Endothelial cell of umbilical vein (primary cell): Measurements from ENCODE around the gene GVQW3. TPM values are rescaled to one million over a fixed set of nuclear protein-coding genes. Genes with fewer than 3 reads are reported as not detected.

ENCODE experiments used
- BruUV-seq: library from RNA; stranded (reverse); fragments of 400-500 nt; replicated peaks from 2 replicates; lab custom pipeline; 2021; lab: Mats Ljungman, UMichigan
- CTCF ChIA-PET: fragments of 300-600, 350-600 bp; sonication (Branson Sonifier 250); formaldehyde crosslinking; loops from one replicate; lab custom pipeline; 2021; ENCODE audit warnings: antibody characterized with exemption, inconsistent platforms; lab: Charles Lee
- POLR2A ChIA-PET: fragments of 300-600, 350-600 bp; sonication (Branson Sonifier 250); formaldehyde crosslinking; loops from one replicate; lab custom pipeline; 2021; ENCODE audit warnings: antibody characterized with exemption, inconsistent platforms; lab: Charles Lee
- DNase-seq: peaks from one replicate; pipeline ENCODE4 v3.0.0-alpha.2; 2011; ENCODE audit warnings: low read depth, low spot score
- FAIRE-seq: peaks from 2 replicates; lab custom pipeline; 2011; peaks lifted over from hg19 to GRCh38; lab: Jason Lieb, UNC
- H2AFZ ChIP-seq: 2 replicates; pipeline ENCODE4 v1.6.0; 2012; ENCODE audit warnings: low read depth, low read length, control low read depth, inconsistent platforms
- H3K27ac ChIP-seq: 2 replicates; pipeline ENCODE4 v1.5.1; 2011; ENCODE audit warnings: low read depth, mild to moderate bottlenecking, control low read depth, low read length, moderate library complexity; ENCODE audit not compliant: insufficient read depth
- H3K27me3 ChIP-seq, 2 experiments: 2 replicates each; pipeline versions ENCODE4 v1.6.0 to v1.6.1; 2011; ENCODE audit warnings: low read length in 2 of 2, mixed read lengths in 1 of 2; ENCODE audit not compliant: control insufficient read depth in 2 of 2, insufficient read depth in 2 of 2
- H3K36me3 ChIP-seq, 2 experiments: 2 replicates in 1 of 2; 3 replicates in 1 of 2; pipeline ENCODE4 v1.5.1; 2011; ENCODE audit warnings: low read length in 2 of 2, mild to moderate bottlenecking in 1 of 2, moderate library complexity in 1 of 2; ENCODE audit not compliant: control insufficient read depth in 2 of 2, insufficient read depth in 2 of 2; ENCODE audit errors: extremely low read depth in 1 of 2
- H3K4me1 ChIP-seq: 3 replicates; pipeline ENCODE4 v1.5.1; 2011; ENCODE audit warnings: mild to moderate bottlenecking, low read length; ENCODE audit not compliant: control insufficient read depth, insufficient read depth; ENCODE audit errors: extremely low read depth
- H3K4me2 ChIP-seq: 2 replicates; pipeline ENCODE4 v1.6.1; 2011; ENCODE audit warnings: low read length, control low read depth, mixed read lengths; ENCODE audit not compliant: insufficient read depth
- H3K4me3 ChIP-seq, 3 experiments: fragments of 200-600 bp in 1 of 3; sonication (generic), shearing (Covaris generic) in 1 of 3; replicated peaks in 1 of 3; 2 replicates each; pipeline ENCODE4 v1.5.1; 2011 to 2016; ENCODE audit warnings: control low read depth in 3 of 3, low read length in 3 of 3, mild to moderate bottlenecking in 2 of 3, inconsistent platforms in 1 of 3, low read depth in 1 of 3, moderate library complexity in 1 of 3; ENCODE audit not compliant: insufficient read depth in 1 of 3
- H3K79me2 ChIP-seq: 2 replicates; pipeline ENCODE4 v1.6.0; 2012; ENCODE audit warnings: low read length, inconsistent platforms; ENCODE audit not compliant: control insufficient read depth, insufficient read depth
- H3K9ac ChIP-seq: replicated peaks from 2 replicates; pipeline ENCODE3; 2011; ENCODE audit warnings: low read length, control low read depth; ENCODE audit not compliant: insufficient read depth; ENCODE audit errors: extremely low read depth
- H3K9me1 ChIP-seq: replicated peaks from 3 replicates; pipeline ENCODE4 v1.6.0; 2011; ENCODE audit warnings: mild to moderate bottlenecking, low read length; ENCODE audit not compliant: control insufficient read depth, insufficient read depth; ENCODE audit errors: extremely low read depth
- H3K9me3 ChIP-seq: replicated peaks from 2 replicates; pipeline ENCODE4 v1.5.1; 2012; ENCODE audit warnings: low read length, inconsistent platforms; ENCODE audit not compliant: control insufficient read depth, insufficient read depth
- H4K20me1 ChIP-seq: replicated peaks from 2 replicates; pipeline ENCODE3; 2011; ENCODE audit warnings: mild to moderate bottlenecking, low read length; ENCODE audit not compliant: control insufficient read depth, insufficient read depth; ENCODE audit errors: extremely low read depth
- EZH2 ChIP-seq: IDR thresholded peaks from 2 replicates; pipeline ENCODE4 v1.6.1; 2012; ENCODE audit warnings: borderline replicate concordance, low read depth, mild to moderate bottlenecking, moderate library complexity, low read length, inconsistent platforms; ENCODE audit not compliant: severe bottlenecking
- FOS ChIP-seq: IDR thresholded peaks from 2 replicates; pipeline ENCODE4 v1.6.1; 2011; ENCODE audit warnings: mild to moderate bottlenecking, low read length, moderate library complexity, borderline replicate concordance; ENCODE audit not compliant: insufficient read depth
- GATA2 ChIP-seq: IDR thresholded peaks from 2 replicates; pipeline ENCODE4 v1.7.0; 2011; ENCODE audit warnings: low read depth, mild to moderate bottlenecking, moderate library complexity, mixed read lengths, low read length; ENCODE audit not compliant: insufficient read length, insufficient read depth
- JUN ChIP-seq: IDR thresholded peaks from 2 replicates; pipeline ENCODE4 v1.6.1; 2011; ENCODE audit warnings: borderline replicate concordance, low read depth; ENCODE audit not compliant: insufficient read length, insufficient read depth
- MYC ChIP-seq: IDR thresholded peaks from one replicate; pipeline ENCODE4 v1.6.1; 2011; ENCODE audit warnings: mild to moderate bottlenecking, low read depth, low read length
- POLR2A ChIP-seq: IDR thresholded peaks from 2 replicates; pipeline ENCODE4 v1.6.1; 2012; ENCODE audit warnings: low read depth, mild to moderate bottlenecking, control low read depth, low read length
- POLR2AphosphoS5 ChIP-seq: IDR thresholded peaks from 2 replicates; pipeline ENCODE4 v1.6.1; 2012; ENCODE audit warnings: low read depth, mild to moderate bottlenecking, control low read depth, low read length, moderate library complexity; ENCODE audit not compliant: insufficient read depth
- dilution Hi-C: fragments of 300-500 bp; cut with MboI; formaldehyde crosslinking; loops from one replicate; pipeline ENCODE4 v1.15.0; 2019; ENCODE audit warnings: low sequenced_read_pairs; ENCODE audit not compliant: extremely low pct_ligation_motif_present
- intact Hi-C: fragments of 100-400 bp; cut with micrococcal nuclease; formaldehyde crosslinking; loops from one replicate; pipeline ENCODE4 v1.10.0; 2022
- polyA plus RNA-seq, 4 experiments: library from polyadenylated mRNA; depleted of rRNA in 3 of 4; stranded (reverse) in 3 of 4; unstranded in 1 of 4; fragments of >200 nt; gene quantifications; 2 replicates each; pipeline versions ENCODE4 v1.2.1 to v1.2.3, GENCODE V29; 2011 to 2012; ENCODE audit warnings: missing spikeins in 1 of 4
- total RNA-seq: library from RNA; stranded (reverse); gene quantifications from 2 replicates; pipeline ENCODE4 v1.2.3, GENCODE V29; 2021
- TF ChIP-seq, protein P1 (sequence below), 2 donors: IDR thresholded peaks; 1 replicate in 1 of 2; 2 replicates in 1 of 2; pipeline ENCODE4 v1.5.1; 2011; ENCODE audit warnings: low read length in 2 of 2, mild to moderate bottlenecking in 2 of 2, moderate library complexity in 2 of 2, control low read depth in 1 of 2, inconsistent platforms in 1 of 2, low read depth in 1 of 2; ENCODE audit not compliant: insufficient read depth in 1 of 2; ENCODE audit errors: extremely low read depth in 1 of 2
- TF ChIP-seq, protein P2 (sequence below): IDR thresholded peaks from 2 replicates; pipeline ENCODE4 v1.6.1; 2011; ENCODE audit not compliant: insufficient read depth, insufficient read length

GVQW3 gene
- total and polyA plus RNA-seq, 2 donors (not counting 3 experiments of a cell fraction or from before 2014, with no cell fraction given), result 1.0 to 2.8 TPM

DNA sequence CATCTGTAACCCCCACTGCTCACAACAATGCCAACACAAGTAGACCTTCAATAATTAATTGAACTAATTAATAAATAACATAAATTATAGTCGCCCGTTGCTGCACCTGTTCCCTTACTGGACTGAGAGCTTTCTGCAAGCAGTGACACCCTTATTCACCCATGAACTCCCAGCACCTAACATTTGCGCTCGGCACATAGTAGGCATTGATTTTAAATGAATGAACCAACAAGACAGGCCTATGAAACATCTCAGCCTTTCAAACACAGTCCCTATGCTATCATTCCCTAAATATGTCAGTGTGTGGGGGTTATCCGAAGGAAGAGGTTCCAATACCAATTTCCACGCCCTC, 1.3 kb upstream of the GVQW3 start:
- Histone ChIP-seq H3K27ac (no peak overlapping the region), H3K9me3 (no peaks in the 10 kb centered on the region), H3K27me3 (no peaks in the 10 kb centered on the region), H3K79me2 (peaks cover 57% of the 10 kb centered on the region), H3K9ac (peak overlapping the region; percentile 58), H3K4me1 (peaks cover 18% of the 10 kb centered on the region), H3K4me2 (peak overlapping the region; percentile 95), H2AFZ (no peak overlapping the region), H4K20me1 (no peaks in the 10 kb centered on the region), H3K9me1 (no peaks in the 10 kb centered on the region), H3K36me3 (no peaks in the 10 kb centered on the region), H3K4me3 (peak overlapping the region; percentile 62 to 75 (median 71))
- DNase-seq, result no peak
- no peak for FAIRE-seq
- POLR2A ChIA-PET, result no interaction called here
- TF ChIP-seq POLR2AphosphoS5 (no peak), POLR2A (no peak), MYC (no peak), JUN (no peak), GATA2 (no peak), FOS (no peak), EZH2 (no peak)
- TF ChIP-seq, protein P1, sequence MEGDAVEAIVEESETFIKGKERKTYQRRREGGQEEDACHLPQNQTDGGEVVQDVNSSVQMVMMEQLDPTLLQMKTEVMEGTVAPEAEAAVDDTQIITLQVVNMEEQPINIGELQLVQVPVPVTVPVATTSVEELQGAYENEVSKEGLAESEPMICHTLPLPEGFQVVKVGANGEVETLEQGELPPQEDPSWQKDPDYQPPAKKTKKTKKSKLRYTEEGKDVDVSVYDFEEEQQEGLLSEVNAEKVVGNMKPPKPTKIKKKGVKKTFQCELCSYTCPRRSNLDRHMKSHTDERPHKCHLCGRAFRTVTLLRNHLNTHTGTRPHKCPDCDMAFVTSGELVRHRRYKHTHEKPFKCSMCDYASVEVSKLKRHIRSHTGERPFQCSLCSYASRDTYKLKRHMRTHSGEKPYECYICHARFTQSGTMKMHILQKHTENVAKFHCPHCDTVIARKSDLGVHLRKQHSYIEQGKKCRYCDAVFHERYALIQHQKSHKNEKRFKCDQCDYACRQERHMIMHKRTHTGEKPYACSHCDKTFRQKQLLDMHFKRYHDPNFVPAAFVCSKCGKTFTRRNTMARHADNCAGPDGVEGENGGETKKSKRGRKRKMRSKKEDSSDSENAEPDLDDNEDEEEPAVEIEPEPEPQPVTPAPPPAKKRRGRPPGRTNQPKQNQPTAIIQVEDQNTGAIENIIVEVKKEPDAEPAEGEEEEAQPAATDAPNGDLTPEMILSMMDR (IDR thresholded peaks at IDR 0.05; ENCODE audit: extremely low read depth in 1 of 2, insufficient read depth in 1 of 2, low read depth in 1 of 2, low read length in 2 of 2), result no peak
- TF ChIP-seq, protein P2, sequence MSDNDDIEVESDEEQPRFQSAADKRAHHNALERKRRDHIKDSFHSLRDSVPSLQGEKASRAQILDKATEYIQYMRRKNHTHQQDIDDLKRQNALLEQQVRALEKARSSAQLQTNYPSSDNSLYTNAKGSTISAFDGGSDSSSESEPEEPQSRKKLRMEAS, result no peak
- CTCF ChIA-PET, result no interaction called here
- dilution Hi-C loops (no loop called here), intact Hi-C loops (loop anchor here (2.0 to 5.0 kb wide), 3 partner anchors 142 to 293 kb away; partner anchors contain the start of genes LRRC32 and WNT11)
- BruUV-seq, result no TSS peak
